ENCODE results near the gene SLC32A1.

The SLC32A1 gene

DNA sequence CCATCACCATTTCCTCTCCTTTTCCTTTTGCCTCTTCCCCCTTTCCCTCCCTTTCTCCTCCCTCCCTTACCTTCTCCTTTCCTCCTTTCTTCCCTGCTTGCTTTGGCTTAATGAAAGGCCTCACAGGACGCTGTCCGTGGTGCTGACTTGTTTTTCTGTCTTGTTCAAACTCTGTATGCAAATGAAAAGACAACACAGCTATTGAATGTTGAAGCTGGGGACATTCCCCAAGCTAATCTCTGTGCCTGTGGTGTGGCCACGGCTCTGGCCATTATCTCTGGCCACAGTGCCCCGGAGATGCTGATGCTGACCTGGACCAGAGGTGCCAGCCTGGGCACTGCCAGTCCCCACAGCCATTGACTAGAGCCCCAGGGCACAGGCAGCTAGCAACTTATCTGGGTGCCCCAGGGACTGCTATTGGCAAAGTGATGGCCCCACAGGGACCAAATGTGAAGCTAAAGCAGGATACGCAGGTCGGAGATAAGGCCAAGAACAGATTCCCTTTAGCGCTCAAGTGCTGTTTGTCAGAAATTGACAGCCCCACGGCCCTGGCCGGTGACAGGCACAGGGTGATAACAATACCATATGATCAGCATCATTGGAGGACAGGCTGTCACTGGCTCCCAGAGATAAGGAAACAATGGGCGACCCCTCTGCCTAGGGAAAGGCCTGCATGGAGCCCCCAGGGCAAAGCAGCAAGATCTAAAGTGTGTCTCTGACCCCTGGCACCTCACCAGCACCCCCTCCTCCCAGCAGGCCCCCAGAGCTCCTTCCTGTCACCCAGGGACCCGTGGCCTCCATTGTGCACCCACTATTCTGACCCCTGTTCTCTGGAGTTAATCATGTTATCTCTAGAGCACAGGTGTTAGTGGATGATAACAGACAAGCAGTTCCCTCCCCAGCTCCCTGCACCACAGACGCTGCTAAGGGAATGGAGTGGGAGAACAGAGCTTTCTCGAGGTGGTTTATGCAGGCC lies 31.6 kb upstream of the SLC32A1 start:
- H3K27ac ChIP-seq = no peak overlapping the region
- TF ChIP-seq, protein P1, sequence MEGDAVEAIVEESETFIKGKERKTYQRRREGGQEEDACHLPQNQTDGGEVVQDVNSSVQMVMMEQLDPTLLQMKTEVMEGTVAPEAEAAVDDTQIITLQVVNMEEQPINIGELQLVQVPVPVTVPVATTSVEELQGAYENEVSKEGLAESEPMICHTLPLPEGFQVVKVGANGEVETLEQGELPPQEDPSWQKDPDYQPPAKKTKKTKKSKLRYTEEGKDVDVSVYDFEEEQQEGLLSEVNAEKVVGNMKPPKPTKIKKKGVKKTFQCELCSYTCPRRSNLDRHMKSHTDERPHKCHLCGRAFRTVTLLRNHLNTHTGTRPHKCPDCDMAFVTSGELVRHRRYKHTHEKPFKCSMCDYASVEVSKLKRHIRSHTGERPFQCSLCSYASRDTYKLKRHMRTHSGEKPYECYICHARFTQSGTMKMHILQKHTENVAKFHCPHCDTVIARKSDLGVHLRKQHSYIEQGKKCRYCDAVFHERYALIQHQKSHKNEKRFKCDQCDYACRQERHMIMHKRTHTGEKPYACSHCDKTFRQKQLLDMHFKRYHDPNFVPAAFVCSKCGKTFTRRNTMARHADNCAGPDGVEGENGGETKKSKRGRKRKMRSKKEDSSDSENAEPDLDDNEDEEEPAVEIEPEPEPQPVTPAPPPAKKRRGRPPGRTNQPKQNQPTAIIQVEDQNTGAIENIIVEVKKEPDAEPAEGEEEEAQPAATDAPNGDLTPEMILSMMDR (conservative IDR thresholded peaks at IDR 0.05) = no peak
- TF ChIP-seq ZFX (IDR thresholded peaks at IDR 0.05) = no peak

- TF ChIP-seq, protein P1 (conservative IDR thresholded peaks at IDR 0.05) = no peak
- no peak for TF ChIP-seq ZFX (IDR thresholded peaks at IDR 0.05)
- H3K27ac ChIP-seq = no peak overlapping the region
Observed at GRCh38 chr20:38697306-38697705, 27.0 kb upstream of the SLC32A1 start.

DNA sequence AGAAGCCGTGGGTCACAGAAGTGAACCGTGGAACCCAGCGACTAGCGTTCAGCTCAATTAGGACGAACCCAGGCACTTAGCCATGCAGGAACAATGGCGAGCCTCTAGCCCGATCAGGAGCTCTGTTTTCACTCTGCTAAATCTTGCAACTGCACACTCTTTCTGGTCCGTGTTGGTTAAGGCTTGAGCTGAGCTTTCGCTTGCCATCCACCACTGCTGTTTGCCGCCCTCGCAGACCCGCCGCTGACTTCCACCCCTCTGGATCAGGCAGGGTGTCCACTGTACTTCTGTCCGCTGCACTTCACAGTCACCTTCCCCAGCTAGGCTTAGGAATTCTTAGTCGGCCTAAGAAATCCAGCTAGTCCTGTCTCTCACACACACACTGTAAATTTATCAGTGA lies 25.7 kb upstream of the SLC32A1 start:
- TF ChIP-seq, protein P1 (conservative IDR thresholded peaks at IDR 0.05) = no peak
- TF ChIP-seq ZFX (IDR thresholded peaks at IDR 0.05) = no peak

GRCh38 chr20:38700141-38700540 lies 24.1 kb upstream of the SLC32A1 start:
- H3K27ac ChIP-seq = no peak overlapping the region
- no peak for TF ChIP-seq ZFX (IDR thresholded peaks at IDR 0.05)
- TF ChIP-seq, protein P1 (conservative IDR thresholded peaks at IDR 0.05) = no peak

More for the DNA sequence above, 25.7 kb upstream of the SLC32A1 start:
- no peak overlapping the region for H3K27ac ChIP-seq

DNA sequence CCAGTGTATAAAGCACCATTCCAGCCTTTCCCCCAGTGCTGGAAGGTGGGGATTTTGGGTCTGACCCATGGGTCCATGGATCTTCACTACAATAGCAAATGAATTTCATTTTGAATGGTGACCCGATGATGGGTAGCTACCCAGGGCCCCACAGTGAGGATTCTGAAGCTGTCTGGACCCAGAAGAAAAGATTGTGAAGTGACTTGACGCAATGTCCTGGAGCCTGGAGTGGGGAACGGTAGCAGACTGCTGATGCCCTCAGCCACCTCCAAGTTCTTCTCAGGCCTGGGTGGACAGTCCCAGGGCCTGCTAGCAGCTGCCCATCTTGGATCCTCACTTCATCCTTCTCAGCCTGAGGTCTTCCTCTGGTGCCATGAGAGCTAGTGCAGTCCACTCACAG lies 23.4 kb upstream of the SLC32A1 start:
- TF ChIP-seq, protein P1 (conservative IDR thresholded peaks at IDR 0.05) = no peak
- TF ChIP-seq ZFX (IDR thresholded peaks at IDR 0.05) = no peak

DNA sequence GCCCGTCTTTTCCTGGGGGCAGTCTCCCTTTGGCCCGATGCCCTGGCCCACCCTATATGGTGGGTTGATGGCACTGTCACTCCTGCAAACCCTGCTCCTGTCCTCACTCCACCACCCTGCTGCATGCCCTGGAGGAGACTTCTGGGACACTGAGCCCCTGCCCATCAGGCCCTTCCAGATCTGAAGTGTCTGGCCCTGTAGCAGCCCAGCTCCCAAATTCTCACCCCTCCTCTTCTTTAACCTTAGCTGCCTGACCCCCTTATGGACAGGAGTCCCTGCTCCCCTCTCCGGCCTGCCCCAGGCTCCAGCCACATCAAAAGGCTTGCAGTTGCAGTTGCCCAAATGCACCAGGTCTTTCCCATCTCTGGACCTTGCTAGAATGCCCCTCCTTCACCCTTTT lies 20.8 kb upstream of the SLC32A1 start:
- no peak overlapping the region for H3K27ac ChIP-seq
- TF ChIP-seq, protein P1 (conservative IDR thresholded peaks at IDR 0.05) = no peak
- TF ChIP-seq ZFX (IDR thresholded peaks at IDR 0.05) = no peak

More for the DNA sequence above, 23.4 kb upstream of the SLC32A1 start:
- H3K27ac ChIP-seq = no peak overlapping the region

DNA sequence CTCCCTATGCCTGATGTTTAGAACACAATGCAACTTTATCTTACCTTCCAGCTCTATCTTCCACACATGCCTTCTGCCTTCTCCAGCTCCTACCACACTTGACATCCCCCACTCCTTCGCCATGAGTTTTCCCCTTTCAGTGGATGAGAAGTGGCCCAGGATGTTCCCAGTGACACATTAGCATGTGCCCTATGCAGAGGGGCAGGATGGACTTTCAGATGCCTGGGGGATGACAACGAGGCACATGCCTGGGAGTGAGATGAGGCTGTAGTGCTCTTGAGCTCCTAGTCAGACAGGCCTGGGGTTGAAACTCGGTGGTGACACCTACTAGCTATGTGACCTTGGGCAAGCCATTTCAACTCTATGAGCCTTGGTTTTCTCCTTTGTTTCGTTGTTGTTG lies 20.1 kb upstream of the SLC32A1 start:
- H3K27ac ChIP-seq = no peak overlapping the region
- no peak for TF ChIP-seq ZFX (IDR thresholded peaks at IDR 0.05)
- TF ChIP-seq, protein P1 (conservative IDR thresholded peaks at IDR 0.05) = no peak
